Activated naive CD4-positive, alpha-beta T cell (primary cell): ENCODE results near the gene CD27.
"Not testable (repeated sequence)": the region's sequence is repeated elsewhere in the genome, so short reads cannot be mapped to it uniquely, and the experiment has no call there.

ENCODE experiments used
- DNase-seq, 4 experiments: peaks; one replicate each; lab custom pipeline; 2025; lab: John Stamatoyannopoulos, UW

Gene CD27

GRCh38 chr12:6444704-6445688 lies at the start of gene CD27:
TSS of gene CD27 (plus strand) at chr12:6444955. CDS start at chr12:6445096, 141 bp downstream.
- no peak for DNase-seq

- no peak for DNase-seq
These were observed 48.7 kb upstream of the CD27 start for GRCh38 chr12:6396031-6396430.

GRCh38 chr12:6399884-6400644 lies 44.7 kb upstream of the CD27 start:
- no peak for DNase-seq

GRCh38 chr12:6404390-6404789 lies 40.4 kb upstream of the CD27 start:
- DNase-seq: no peak

GRCh38 chr12:6405963-6406362 lies 38.8 kb upstream of the CD27 start:
- no peak for DNase-seq

GRCh38 chr12:6407236-6407954 lies 37.4 kb upstream of the CD27 start:
- no peak for DNase-seq

GRCh38 chr12:6416596-6416995 lies 28.2 kb upstream of the CD27 start:
- DNase-seq: no peak

GRCh38 chr12:6418796-6419195 lies 26.0 kb upstream of the CD27 start:
- DNase-seq: no peak

GRCh38 chr12:6420364-6420763 lies 24.4 kb upstream of the CD27 start:
- DNase-seq: no peak

- peak in 3 of 4 experiments; percentile 37 to 53 (median 41) for DNase-seq
These were observed 21.3 kb upstream of the CD27 start for GRCh38 chr12:6423267-6424007.

- no peak for DNase-seq
These were observed 20.8 kb upstream of the CD27 start for GRCh38 chr12:6424008-6424347.

GRCh38 chr12:6424866-6425265 lies 19.9 kb upstream of the CD27 start:
- DNase-seq: no peak

GRCh38 chr12:6425590-6426531 lies 18.9 kb upstream of the CD27 start:
- DNase-seq: no peak

GRCh38 chr12:6426882-6427671 lies 17.7 kb upstream of the CD27 start:
- peak; percentile 55 to 65 (median 60) for DNase-seq

- not testable (repeated sequence) for DNase-seq
These were observed 17.0 kb upstream of the CD27 start for GRCh38 chr12:6427796-6428195.

- no peak for DNase-seq
These were observed 16.4 kb upstream of the CD27 start for GRCh38 chr12:6428326-6428725.

- no peak for DNase-seq
These were observed 14.4 kb upstream of the CD27 start for GRCh38 chr12:6430124-6430989.

- no peak for DNase-seq
These were observed 11.8 kb upstream of the CD27 start for GRCh38 chr12:6432991-6433390.
